Transverse colon (tissue), 4 donors: Measurements from ENCODE around the gene KLHDC2. TPM values are rescaled to one million over a fixed set of nuclear protein-coding genes. Genes with fewer than 3 reads are reported as not detected.

ENCODE experiments used
- total RNA-seq, 4 donors: library from RNA; depleted of rRNA; stranded (reverse); fragments of >200 nt; gene quantifications; one replicate each; pipeline ENCODE4 v1.1.0, GENCODE V29; 2016

Gene KLHDC2
- total RNA-seq, 4 donors from 2014 or later = 88.6 to 113 (median 109) TPM

Other genes starting within 250 kb of the KLHDC2 start
- gene RPS29, start 181.8 kb upstream of the KLHDC2 start, total RNA-seq = 1,000 to 10,000 TPM; 2,435 to 6,129 (median 4,291) TPM
- gene LRR1, start 169.2 kb upstream of the KLHDC2 start, total RNA-seq = 10 to 100 TPM in 2 of 4 donors, 1 to 10 TPM in 1, not detected in 1; 3.0 to 17.1 (median 12.4) TPM
- 100 to 1,000 TPM in 2 of 4 donors, 10 to 100 TPM in 2; 22.8 to 248 (median 137) TPM for gene RPL36AL, start 147.5 kb upstream of the KLHDC2 start, total RNA-seq
- 10 to 100 TPM; 24.3 to 62.3 (median 49.2) TPM for gene MGAT2, start 147.4 kb upstream of the KLHDC2 start, total RNA-seq
- 10 to 100 TPM in 3 of 4 donors, 1 to 10 TPM in 1; 9.6 to 21.7 (median 19.4) TPM for gene DNAAF2, start 132.9 kb upstream of the KLHDC2 start, total RNA-seq
- gene POLE2, start 79.9 kb upstream of the KLHDC2 start, total RNA-seq = 1 to 10 TPM in 2 of 4 donors, not detected in 2; 5.7 to 9.2 TPM
- 1 to 10 TPM; 4.0 to 9.4 (median 7.9) TPM for gene KLHDC1, start 75.0 kb upstream of the KLHDC2 start, total RNA-seq
- gene NEMF, start 84.6 kb downstream of the KLHDC2 start, total RNA-seq = 100 to 1,000 TPM in 1 of 4 donors, 10 to 100 TPM in 3; 50.2 to 129 (median 79.3) TPM
- gene ARF6, start 124.9 kb downstream of the KLHDC2 start, total RNA-seq = 100 to 1,000 TPM in 2 of 4 donors, 10 to 100 TPM in 2; 70.3 to 120 (median 101) TPM